ENCODE measurements around the gene ITSN1. TPM values are rescaled to one million over a fixed set of nuclear protein-coding genes. Genes with fewer than 3 reads are reported as not detected.

ITSN1 gene
- total and polyA plus RNA-seq, 2 of the 13 experiments (the other 11 are each of a cell fraction or from before 2014, with no cell fraction given), result 26.1 to 33.8 TPM

- Histone ChIP-seq H3K9me3 (ENCODE audit: low read length) (no peaks in the 10 kb centered on the region), H3K36me3 (replicated peaks in 1 of 2; ENCODE audit: control insufficient read depth in 1 of 2, insufficient read depth in 2 of 2, low read length in 2 of 2) (peaks cover 2 to 12% of the 10 kb centered on the region in 2 experiments; a peak in 3 of 5 replicates), H3K27ac (ENCODE audit: extremely low read length, insufficient read depth, low read length) (no peak overlapping the region), H3K4me3 (replicated peaks in 1 of 3; ENCODE audit: insufficient read depth in 1 of 3, low read depth in 2 of 3, low read length in 3 of 3) (no peak overlapping the region), H3K4me2 (ENCODE audit: low read depth, low read length) (no peak overlapping the region), H3K9ac (ENCODE audit: insufficient read depth, low read depth, low read length) (no peak overlapping the region), H4K20me1 (ENCODE audit: insufficient read depth, low read length) (no peaks in the 10 kb centered on the region), H3K79me2 (ENCODE audit: insufficient read depth, low read length) (no peaks in the 10 kb centered on the region), H2AFZ (ENCODE audit: low read length) (no peak overlapping the region), H3K27me3 (ENCODE audit: control insufficient read depth in 1 of 2, insufficient read depth in 2 of 2, low read length in 2 of 2) (no peaks in the 10 kb centered on the region), H3K4me1 (ENCODE audit: insufficient read depth, low read length) (no peaks in the 10 kb centered on the region)
- no peak for DNase-seq (ENCODE audit: low spot score)
- CTCF ChIA-PET (ENCODE audit: low intra/inter-chr PET ratio, low total read pairs), result no interaction called here
- intact Hi-C loops (cut with micrococcal nuclease; ENCODE audit: unreplicated experiment), result no loop called here
- WGBS (ENCODE audit: low lambda C conversion rate), result 98% methylated on average over 5 of the region's 5 CpGs
- in situ Hi-C loops (cut with HindIII; ENCODE audit: extremely low pct_ligation_motif_present, low pct_unique_long_range_greater_than_20kb), result no loop called here
- ATAC-seq, result no peak
- no TSS peak for BruUV-seq (replicated peaks)
- FAIRE-seq, result no peak
- POLR2A ChIA-PET, result no interaction called here
- TF ChIP-seq LCORL (IDR thresholded peaks at IDR 0.05) (no peak), LCORL (CRISPR knock-in tag; IDR thresholded peaks at IDR 0.05) (no peak), SP4 (CRISPR knock-in tag; IDR thresholded peaks at IDR 0.05) (no peak), ZNF451 (CRISPR knock-in tag; IDR thresholded peaks at IDR 0.05) (no peak), TMF1 (CRISPR knock-in tag; IDR thresholded peaks at IDR 0.05; ENCODE audit: low read depth) (no peak), NCOA2 (CRISPR knock-in tag; IDR thresholded peaks at IDR 0.05) (no peak), ZBTB20 (CRISPR knock-in tag; IDR thresholded peaks at IDR 0.05; ENCODE audit: borderline replicate concordance, low read depth) (no peak), E2F5 (CRISPR knock-in tag; conservative IDR thresholded peaks at IDR 0.05) (no peak), RFX5 (IDR thresholded peaks at IDR 0.05; ENCODE audit: low read depth, low read length) (no peak), ZNF619 (CRISPR knock-in tag; IDR thresholded peaks at IDR 0.05) (no peak), ZNF225 (CRISPR knock-in tag; IDR thresholded peaks at IDR 0.05) (no peak), FOSL2 (CRISPR knock-in tag; IDR thresholded peaks at IDR 0.05) (no peak), PAF1 (CRISPR knock-in tag; IDR thresholded peaks at IDR 0.05) (no peak), KDM2A (CRISPR knock-in tag; IDR thresholded peaks at IDR 0.05; ENCODE audit: borderline replicate concordance, low read depth) (no peak), ZNF503 (CRISPR knock-in tag; IDR thresholded peaks at IDR 0.05) (no peak), THAP8 (CRISPR knock-in tag; IDR thresholded peaks at IDR 0.05; ENCODE audit: borderline replicate concordance) (no peak), ZBTB49 (CRISPR knock-in tag; IDR thresholded peaks at IDR 0.05; ENCODE audit: borderline replicate concordance) (no peak), FLYWCH1 (CRISPR knock-in tag; IDR thresholded peaks at IDR 0.05) (no peak), TIGD3 (CRISPR knock-in tag; IDR thresholded peaks at IDR 0.05; ENCODE audit: borderline replicate concordance) (no peak)
Measured at GRCh38 chr21:33834801-33835500, 192.7 kb downstream of the ITSN1 start.
